ENCODE results near the gene ANKDD1B.
"Not testable (repeated sequence)": the region's sequence is repeated elsewhere in the genome, so short reads cannot be mapped to it uniquely, and the experiment has no call there.

The ANKDD1B gene

DNA sequence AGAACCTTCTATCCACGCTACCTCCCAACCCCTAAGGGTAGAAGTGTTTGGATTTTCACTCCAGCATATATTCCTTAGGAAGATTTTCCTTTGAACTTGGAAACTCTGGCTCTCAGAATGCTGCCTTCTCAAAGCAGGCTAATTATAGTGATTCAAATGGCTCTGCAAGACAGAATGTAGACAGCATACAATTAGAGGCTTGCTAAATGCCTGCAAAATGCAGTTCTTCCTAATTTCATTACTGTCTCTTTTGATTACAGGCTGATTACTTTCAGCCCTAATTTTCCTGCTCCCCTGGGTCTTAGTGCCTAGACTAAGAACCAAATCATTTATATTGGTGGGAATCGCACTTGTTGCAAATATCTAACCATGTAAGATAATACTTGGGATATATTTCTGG, 50.8 kb downstream of the ANKDD1B start:
- no peak for DNase-seq

DNA sequence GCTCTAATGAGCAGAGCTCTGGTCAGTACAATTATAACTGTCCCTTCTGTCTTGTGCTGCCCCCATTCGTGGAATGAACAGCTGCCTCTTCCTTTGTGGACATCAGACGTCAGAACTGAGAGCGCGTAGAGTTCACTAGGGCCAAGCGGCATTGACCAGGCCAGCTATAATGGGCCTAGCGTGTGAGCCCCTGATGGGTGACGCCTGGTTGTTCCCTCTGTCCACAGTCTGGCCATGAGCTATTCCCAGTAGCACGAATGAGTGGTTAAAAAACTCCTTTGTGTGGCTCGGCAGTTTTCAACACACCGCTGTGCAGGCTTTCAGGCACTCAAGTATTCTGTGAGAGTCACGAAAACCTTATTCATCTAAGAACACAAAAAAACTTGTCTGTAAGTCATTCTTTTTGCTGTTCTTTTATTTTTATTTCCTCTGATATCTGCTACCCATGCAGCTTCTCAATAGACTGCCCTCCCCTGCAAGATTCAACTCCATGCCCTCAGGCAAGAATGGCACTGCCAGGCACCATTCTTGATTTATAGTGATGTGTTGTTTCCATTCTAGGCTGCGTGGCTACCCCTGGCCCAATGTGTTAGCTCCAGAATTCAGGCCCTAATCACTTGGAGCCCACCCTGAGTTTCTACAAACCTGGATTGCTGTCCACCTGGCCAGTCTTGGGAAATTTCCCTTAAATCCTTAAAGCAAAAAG, 52.5 kb downstream of the ANKDD1B start:
- no peak for DNase-seq

DNA sequence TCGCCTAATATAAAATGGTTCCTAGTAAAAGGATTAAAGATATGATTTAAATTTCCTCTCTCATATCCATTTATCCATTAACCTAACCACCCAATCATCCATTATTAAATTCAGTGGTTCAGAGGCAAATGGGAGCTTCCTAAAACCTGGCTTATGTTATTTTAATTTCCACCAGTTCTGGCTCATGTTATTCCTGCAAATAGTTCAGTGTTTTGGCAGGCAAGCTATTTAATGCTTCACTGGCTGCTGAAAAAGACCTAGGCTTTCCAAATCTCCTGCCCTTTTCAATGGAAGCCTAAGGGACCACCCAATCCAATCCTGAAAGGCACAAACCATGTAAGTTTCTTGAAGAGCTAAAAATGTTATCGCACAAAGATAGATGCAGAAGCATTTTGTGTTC, 53.7 kb downstream of the ANKDD1B start:
- no peak for DNase-seq

DNA sequence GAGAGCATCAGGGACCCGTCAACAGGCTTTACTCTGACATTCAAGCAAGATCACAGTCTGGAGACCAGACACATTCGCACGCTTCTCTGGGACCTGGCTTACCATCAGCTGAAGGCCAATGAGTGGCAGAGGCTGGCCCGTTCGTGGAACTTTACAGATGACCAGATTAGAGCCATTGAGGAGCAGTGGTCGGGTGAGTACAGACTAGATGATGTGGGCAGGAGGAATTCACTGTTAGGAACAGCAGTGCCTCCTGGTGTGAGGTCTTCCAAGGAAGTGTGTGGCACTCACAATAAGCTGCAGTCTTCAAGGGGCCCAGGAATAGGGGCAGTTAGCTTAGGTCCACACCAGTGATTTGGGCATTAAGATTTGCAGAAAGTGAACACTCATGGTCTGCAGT, 55.5 kb downstream of the ANKDD1B start:
- no peak for DNase-seq

DNA sequence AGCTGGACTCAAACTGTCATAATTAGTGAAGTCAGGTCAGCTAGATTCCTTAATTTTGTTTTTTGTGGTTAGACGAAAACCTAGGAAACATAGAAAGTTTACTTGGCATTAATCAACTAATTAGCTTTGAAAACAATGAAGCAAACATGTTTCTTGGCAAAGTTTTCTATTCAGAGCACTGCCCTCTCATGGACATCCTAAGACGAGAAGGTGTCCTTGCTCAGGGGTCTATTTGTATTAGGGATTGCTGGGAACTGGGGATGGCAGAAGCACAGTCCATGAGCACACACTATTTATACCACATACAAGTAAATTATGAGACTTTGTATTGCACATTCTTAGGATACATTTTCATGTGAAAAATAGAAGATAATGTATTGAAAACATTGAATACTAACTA, 56.3 kb downstream of the ANKDD1B start:
- no peak for DNase-seq

DNA sequence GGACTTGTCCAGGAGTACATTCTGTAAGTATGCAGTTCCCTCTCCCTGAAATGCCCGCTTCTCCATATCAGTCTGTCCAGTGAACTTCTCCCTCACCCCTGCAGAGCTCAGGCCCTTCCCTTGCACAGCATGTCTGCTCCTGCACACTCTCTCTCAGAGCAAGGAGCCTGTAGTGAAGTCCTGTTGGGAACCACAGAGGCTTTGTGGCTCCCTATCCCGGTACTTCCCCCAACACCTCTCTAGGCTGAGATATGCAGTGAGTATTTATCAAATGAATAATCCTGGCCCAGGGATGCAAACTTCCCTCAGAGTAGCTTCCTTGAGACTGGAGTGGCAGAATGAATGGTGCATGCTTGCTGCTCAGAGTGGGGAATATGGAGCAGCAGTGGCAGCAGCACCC, 57.2 kb downstream of the ANKDD1B start:
- DNase-seq = no peak

DNA sequence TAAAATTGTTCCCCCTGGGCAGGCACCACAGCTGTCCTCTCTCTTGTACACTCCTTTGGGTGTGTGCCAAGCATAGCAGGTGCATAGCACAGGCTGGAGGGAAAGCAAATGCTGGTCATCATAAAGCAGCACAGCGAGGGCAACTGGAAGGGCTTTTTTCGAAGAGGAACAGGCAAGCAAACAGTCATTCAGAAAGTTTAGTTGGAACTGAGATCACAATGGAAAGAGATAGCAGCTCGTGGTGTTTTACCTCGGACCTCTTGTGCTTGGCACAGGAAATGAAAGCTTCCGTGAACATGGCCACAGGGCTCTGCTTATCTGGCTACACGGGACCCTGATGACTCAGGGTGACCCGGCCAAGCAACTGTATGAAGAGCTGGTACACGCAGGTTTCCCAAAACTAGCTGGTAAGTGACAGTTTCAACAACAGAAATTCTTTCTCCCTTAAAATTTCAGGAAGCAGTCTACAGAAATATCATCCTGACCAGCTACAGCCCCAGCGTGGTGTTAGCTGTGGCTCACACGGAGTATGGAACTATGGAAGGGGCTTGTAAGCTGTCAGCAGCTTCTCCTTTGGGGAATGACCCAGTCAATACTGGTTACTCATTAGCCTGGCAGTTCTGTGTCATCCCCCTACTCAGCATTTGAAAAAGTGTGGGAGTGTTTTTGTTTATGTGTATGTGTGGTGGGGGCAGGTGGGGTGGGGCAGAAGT, 57.9 kb downstream of the ANKDD1B start:
- peak; percentile 39 to 43 for DNase-seq

DNA sequence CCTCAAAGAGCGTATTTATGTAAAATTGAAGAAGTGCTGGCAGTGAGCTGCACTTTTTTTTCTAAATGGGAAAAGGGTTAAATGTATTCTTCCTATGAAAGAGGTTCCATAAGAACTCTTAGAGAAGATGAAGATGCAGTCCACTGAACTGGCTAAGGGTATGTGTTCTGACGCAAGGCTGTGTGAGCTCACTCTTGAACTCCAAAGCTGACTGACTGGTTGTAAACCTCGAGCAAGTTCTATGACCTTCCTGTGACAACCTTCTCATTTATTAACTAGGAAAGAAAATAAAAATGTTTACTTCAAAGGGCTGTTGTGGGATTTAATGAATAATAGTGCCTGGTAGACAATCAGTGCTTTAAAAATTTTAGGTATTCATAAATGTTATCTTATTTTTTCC, 59.3 kb downstream of the ANKDD1B start:
- no peak for DNase-seq

DNA sequence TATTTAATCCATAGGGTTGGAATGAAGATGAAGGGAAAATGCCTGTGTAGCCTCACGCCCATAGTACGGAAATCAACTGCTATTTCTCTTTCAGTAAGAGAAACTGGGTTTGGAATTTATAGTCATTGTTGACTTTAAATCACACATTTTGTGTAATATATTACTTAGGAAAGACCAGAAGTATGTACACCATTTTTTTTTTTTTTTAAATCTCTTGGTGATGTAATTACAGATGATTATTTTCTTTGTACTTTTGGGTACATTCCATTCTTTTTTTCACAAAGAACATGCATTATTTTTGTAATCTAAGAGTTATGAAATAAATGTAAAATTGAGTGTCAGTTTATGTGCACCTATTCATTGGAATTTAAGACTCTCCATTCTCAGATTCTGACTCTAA, 60.3 kb downstream of the ANKDD1B start:
- no peak for DNase-seq

DNA sequence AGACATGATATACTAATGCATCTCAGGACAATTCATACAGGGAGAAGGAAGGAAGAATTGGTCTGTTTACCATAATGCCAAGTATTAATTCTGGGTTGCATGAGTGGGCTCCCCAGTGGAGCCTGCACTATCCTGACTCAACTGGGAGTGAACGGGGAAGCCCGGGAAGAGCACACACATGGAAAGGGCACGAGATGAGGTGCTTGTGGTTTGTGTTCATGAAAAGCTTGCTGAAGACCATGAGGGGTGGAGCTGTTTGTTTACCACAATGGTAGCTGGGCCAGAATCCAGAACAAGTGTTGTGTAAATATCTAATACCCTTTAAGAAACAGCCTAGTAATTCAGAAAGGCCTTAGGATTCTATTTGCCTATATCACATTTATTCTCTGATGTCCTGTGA, 61.4 kb downstream of the ANKDD1B start:
- no peak for DNase-seq

DNA sequence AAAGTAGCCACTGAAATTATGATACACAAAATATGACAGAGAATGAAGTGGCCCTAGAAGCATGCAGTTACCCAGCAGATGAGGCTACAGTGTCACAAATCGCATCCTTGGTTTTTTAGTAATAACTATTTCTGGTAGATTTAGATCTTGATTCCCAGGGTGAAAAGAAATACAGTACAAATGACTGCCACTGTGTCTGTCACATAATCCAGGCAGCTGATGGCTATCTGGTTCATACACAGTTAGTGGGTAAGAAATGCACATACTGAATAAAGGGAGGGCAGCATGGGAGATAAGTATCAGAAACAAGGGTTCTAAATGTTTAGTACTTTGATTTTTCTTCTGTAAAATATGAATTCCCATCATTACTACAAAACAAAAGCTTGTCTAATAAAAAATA, 64.5 kb downstream of the ANKDD1B start:
- no peak for DNase-seq

DNA sequence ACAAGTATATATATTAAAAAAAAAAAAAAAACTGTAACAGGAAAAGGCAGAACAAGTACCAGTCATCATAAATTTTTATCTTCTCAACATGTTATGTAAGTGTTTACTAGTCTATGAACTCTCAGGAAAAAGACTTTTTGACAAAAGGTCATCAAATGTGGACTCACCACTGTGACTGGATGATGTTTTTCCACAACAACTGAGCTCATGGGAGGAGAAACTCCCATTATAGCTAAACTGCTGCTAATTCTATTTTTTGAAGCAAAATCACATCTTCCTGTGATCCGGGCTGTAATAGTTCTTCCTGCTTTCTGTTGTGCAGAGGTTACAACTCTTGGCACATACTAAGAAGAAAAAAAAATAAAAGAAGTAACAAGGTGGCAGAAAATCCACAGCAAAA, 66.4 kb downstream of the ANKDD1B start:
- peak in 1 of 2 donors; percentile 32 for DNase-seq

DNA sequence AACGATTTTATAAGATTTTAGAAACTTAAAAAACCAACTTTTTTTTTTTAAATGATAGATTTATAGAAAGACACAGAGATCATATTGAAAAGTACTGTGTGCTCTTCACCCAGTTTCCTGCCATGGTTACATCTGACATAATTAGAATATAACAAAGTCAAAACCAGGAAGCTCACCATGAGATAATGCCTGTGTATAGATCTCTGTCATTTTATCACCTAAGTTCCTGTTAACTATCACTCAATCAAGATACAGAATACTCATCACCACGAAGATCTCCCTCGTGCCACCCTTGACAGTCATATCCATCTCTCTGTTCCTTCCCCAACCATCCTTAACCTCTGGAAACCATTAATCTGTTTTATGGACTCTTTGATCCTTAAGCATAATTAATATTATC, 66.9 kb downstream of the ANKDD1B start:
- DNase-seq = peak in 1 of 2 donors; percentile 46

DNA sequence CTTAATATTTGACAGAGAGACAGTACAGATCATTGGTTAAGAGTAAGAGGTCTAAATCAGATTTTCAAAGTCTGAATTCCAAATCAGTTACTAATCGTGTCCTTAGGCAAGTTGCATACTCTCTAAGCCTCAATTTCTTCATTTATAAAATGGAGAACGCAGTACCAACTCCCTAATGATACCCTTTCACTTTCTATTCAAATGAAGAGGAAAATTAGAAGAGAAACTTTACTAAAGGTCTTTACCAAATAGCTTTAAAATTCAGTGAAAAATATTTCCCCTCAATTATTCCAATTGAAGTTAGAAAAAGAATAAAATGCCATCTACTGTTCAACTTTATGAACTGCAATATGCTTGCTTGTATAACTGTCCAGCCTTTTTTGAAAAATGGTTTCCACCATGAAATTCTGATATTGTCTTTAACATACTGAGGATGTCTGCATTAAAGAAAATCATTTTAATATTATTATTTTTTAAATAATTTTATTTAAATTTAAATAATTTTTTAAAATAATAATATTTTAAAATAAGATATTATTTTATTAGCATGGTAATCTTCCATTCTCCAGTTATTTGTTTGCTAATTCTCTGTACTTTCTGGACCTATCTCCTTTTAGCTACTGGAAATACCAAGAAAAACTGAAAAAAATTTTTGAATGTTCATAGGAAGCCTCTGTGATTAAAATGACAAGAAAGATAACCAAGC, 70.0 kb downstream of the ANKDD1B start:
- DNase-seq = peak in 1 of 2 donors; percentile 62

DNA sequence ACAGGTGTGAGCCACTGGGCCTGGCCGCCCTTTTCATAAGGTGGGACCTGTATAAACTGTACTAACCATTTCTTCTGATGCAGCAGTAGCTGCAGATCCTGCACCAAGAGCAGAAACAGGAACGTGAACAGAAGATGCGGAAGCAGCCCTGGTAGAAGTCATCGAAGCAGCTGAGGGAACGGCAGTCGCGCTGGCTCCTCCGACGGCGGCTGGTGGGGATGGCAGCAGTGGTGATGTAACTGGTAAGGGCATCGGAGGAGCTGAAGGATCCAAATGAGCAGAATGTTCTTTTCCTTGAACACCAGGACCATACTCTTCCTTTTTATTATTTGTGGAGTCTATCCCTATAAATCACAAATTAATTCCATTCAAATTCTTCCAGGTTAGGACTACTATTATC, 73.9 kb downstream of the ANKDD1B start:
- DNase-seq = no peak

DNA sequence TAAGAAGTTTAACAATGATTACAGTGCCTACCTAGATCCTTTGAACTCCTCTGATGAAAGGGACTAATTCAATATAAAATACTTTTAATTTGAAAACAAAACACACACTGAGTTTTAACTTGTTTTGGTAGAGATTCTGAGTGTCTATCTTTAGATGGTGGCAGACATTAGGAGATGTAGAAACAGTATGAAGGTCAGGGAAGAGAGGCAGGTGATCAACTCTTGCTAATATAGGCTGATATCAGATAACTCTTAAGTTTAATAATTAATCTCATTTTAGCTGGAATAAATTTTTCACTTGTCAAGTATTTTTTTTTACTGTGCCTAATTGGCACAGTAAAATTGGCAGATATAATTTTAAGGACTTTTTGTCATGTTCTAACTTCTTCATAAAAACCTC, 75.2 kb downstream of the ANKDD1B start:
- no peak for DNase-seq

DNA sequence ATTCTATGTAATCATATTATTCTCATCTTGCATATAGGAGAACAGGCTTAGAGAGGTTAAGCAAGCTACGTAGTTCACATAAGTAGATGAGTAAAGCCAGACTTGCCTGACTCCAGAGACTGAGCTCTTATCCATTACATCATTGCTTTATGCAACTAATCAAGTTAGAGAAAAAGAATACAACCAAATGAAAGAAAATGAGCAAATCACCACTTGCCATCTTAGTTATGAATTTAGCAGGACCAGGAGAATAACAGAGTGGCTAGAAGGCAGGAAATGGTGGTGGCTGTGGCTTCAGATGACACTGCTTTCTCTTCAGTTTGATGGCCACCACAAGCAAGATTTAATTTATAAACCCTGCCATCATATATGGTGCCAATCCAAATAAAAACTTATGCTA, 79.4 kb downstream of the ANKDD1B start:
- DNase-seq = no peak

DNA sequence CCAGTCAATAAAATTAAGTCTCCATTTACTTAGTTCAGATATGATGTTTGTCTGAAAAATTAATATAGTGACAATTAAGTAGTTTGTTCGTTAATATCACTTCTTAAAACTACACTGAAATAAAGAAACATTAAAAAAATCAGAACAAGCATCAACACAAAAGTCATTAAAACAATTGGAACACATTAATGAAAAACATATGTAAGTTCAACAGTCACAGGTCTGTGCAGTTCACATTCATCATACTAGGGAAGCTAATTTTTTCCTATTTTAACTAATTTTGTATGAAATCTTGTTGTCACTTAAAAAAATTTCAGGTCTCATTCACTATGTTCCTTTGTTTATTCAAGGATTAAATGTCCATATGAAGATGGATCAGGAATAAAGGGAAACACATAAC, 83.5 kb downstream of the ANKDD1B start:
- DNase-seq = no peak

DNA sequence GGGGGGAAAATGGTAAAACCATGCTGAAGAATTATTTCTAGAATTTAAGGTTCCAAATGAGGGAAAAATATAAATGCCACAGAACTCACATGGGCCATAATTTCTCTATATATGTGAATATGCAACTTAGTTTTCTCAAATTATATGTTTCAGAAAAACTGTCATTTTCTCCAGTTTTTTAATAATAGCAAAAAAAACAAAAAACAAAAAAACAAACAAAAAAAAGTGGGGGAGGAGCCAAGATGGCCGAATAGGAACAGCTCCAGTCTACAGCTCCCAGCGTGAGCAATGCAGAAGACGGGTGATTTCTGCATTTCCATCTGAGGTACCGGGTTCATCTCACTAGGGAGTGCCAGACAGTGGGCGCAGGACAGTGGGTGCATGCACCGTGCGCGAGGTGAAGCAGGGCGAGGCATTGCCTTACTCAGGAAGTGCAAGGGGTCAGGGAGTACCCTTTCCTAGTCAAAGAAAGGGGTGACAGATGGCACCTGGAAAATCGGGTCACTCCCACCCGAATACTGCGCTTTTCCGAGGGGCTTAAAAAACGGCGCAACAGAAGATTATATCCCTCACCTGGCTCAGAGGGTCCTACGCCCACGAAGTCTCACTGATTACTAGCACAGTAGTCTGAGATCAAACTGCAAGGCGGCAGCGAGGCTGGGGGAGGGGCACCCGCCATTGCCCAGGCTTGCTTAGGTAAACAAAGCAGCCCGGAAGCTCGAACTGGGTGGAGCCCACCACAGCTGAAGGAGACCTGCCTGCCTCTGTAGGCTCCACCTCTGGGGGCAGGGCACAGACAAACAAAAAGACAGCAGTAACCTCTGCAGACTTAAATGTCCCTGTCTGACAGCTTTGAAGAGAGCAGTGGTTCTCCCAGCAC, 84.5 kb downstream of the ANKDD1B start:
- not testable (repeated sequence) for DNase-seq

DNA sequence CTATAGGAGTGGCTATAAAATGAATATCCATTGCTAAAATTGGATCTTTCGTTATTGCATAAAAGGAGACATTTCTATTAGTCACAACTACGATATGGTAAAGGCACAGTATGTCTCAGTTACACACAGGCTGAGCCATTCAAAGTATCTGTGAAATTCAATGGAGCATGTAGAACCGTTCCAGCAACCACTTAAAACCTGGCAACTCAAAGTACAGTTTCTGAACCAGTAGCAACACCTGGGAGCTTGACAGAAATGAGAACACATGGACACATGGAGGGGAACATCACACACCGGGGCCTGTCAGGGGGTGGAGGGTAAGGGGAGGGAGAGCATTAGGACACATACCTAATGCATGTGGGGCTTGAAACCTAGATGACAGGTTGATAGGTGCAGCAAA, 90.6 kb downstream of the ANKDD1B start:
- no peak for DNase-seq

DNA sequence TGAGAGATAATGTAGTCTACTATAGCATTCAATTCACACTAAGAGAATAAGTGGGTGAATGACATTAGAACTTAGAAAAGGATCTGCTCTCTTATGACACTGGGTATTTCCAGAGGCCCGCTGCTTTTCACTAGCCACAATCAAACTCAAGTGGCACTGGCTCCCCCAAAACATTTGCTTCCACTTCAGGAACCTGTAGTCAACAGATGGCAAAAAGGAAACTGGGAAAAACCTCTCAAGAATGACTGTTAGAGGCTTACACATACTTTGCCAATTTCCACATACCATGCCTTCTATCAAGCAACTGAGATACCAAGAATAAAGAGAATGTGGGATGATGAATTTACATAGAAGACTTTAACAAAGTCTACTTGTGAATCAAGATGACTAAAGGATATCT, 94.8 kb downstream of the ANKDD1B start:
- no peak for DNase-seq

DNA sequence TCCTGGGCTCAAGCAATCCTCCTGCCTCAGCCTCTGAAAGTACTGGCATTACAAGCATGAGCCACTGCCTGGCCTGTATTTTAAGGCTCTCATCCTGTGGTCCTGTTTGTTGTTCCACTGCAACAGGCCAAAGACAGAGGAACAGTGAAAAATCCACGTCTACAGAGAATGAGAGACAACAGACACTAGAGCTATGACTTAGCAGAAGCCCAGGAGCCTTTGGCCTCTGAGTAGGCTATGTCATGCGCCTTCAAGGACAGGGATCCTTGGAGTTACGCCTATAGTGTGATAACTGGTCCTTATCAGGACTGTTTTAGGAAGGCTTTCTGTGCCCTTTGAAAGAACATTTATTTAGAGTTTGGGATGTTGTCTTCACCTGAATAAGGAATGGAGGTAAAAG, 95.5 kb downstream of the ANKDD1B start:
- DNase-seq = no peak

DNA sequence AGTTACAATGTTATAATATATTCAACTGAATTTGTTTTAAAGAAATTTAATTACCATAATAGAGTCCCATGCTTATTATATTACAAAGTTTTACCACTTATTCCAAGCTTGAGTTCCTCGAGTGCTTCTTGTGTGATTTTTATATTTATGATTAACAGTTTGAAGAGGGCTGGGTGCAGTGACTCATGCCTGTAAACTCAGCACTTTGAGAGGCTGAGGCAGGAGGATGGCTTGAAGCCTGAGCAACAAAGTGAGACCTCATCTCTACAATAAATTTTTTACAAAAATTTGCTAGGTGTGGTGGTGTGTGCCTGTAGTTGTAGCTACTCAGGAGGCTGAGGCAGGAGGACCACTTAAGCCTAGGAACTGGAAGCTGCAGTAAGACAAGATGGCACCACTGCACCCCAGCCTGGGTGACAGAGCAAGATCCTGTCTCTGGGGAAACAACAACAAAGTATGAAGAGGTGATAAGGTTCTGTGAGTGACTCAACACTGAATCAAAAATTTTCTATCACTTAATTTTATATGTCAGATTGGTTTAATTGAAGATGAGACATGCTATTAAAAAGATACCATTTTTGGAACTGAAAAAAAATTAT, 96.8 kb downstream of the ANKDD1B start:
- no peak for DNase-seq

All from CD4-positive, alpha-beta T cell treated with Interleukin-4 for 1 hour (primary cell).